SK-N-SH treated with all-trans-retinoic acid at 6 μM for 48 hours (cell line): ENCODE data around the gene CAMK1.

Experiments used
- ATAC-seq: fragments of 200-7000 bp; cut with Tn5 transposase; 3 replicates; pipeline ENCODE4 v1.9.1; 2020; ENCODE audit warnings: mild to moderate bottlenecking, moderate library complexity
- ARNTL ChIP-seq: fragments of 450-650 bp; formaldehyde crosslinking; IDR thresholded peaks from 2 replicates; pipeline ENCODE4 v1.5.0; 2020; ENCODE audit warnings: low read depth, mild to moderate bottlenecking, moderate library complexity, borderline replicate concordance
- BACH2 ChIP-seq: fragments of 250-450 bp; sonication (Bioruptor Pico); IDR thresholded peaks from 2 replicates; pipeline ENCODE4 v1.9.0; 2021; ENCODE audit warnings: mild to moderate bottlenecking, borderline replicate concordance
- CREB5 ChIP-seq: fragments of 250-450 bp; sonication (Bioruptor Pico); IDR thresholded peaks from 2 replicates; pipeline ENCODE4 v1.5.1; 2020; ENCODE audit warnings: low read depth, mild to moderate bottlenecking, moderate library complexity
- CSDC2 ChIP-seq: fragments of 250-450 bp; sonication (Bioruptor Pico); IDR thresholded peaks from 2 replicates; pipeline ENCODE4 v1.5.0; 2020; ENCODE audit warnings: mild to moderate bottlenecking, moderate library complexity
- CSRNP3 ChIP-seq: fragments of 250-450 bp; sonication (Bioruptor Pico); IDR thresholded peaks from 2 replicates; pipeline ENCODE4 v1.5.1; 2021; ENCODE audit warnings: mild to moderate bottlenecking, moderate library complexity
- ESRRG ChIP-seq: fragments of 250-450 bp; sonication (Bioruptor Pico); IDR thresholded peaks from 2 replicates; pipeline ENCODE4 v1.6.1; 2021; ENCODE audit warnings: mild to moderate bottlenecking
- GLIS3 ChIP-seq: fragments of 250-450 bp; sonication (Bioruptor Pico); IDR thresholded peaks from 2 replicates; pipeline ENCODE4 v1.5.0; 2020; ENCODE audit warnings: mild to moderate bottlenecking, moderate library complexity
- ISL1 ChIP-seq: fragments of 250-450 bp; sonication (Bioruptor Pico); IDR thresholded peaks from 2 replicates; pipeline ENCODE4 v2.1.2; 2022; ENCODE audit warnings: mild to moderate bottlenecking, moderate library complexity
- OSR1 ChIP-seq: fragments of 250-450 bp; sonication (Bioruptor Pico); IDR thresholded peaks from 2 replicates; pipeline ENCODE4 v1.8.0; 2022; ENCODE audit warnings: moderate library complexity, mild to moderate bottlenecking, inconsistent platforms
- PATZ1 ChIP-seq: fragments of 250-450 bp; sonication (Bioruptor Pico); IDR thresholded peaks from 2 replicates; pipeline ENCODE4 v1.8.0; 2020; ENCODE audit warnings: mild to moderate bottlenecking, moderate library complexity, borderline replicate concordance
- POU6F1 ChIP-seq: fragments of 250-450 bp; sonication (Bioruptor Pico); IDR thresholded peaks from 2 replicates; pipeline ENCODE4 v1.8.0; 2021; ENCODE audit warnings: low read depth, mild to moderate bottlenecking, moderate library complexity, borderline replicate concordance
- PPARA ChIP-seq: fragments of 250-450 bp; sonication (Bioruptor Pico); IDR thresholded peaks from 2 replicates; pipeline ENCODE4 v1.5.0; 2020; ENCODE audit warnings: mild to moderate bottlenecking, borderline replicate concordance
- RARB ChIP-seq: fragments of 250-450 bp; sonication (Bioruptor Pico); IDR thresholded peaks from 2 replicates; pipeline ENCODE4 v1.8.0; 2021; ENCODE audit warnings: mild to moderate bottlenecking, moderate library complexity
- SNAI2 ChIP-seq: fragments of 250-450 bp; sonication (Bioruptor Pico); IDR thresholded peaks from 2 replicates; pipeline ENCODE4 v1.5.0; 2020; ENCODE audit warnings: mild to moderate bottlenecking, moderate library complexity
- TCF4 ChIP-seq: fragments of 250-450 bp; sonication (Bioruptor Pico); IDR thresholded peaks from 2 replicates; pipeline ENCODE4 v1.8.0; 2021; ENCODE audit warnings: mild to moderate bottlenecking, moderate library complexity, borderline replicate concordance
- TOX ChIP-seq: fragments of 250-450 bp; sonication (Bioruptor Pico); IDR thresholded peaks from 2 replicates; pipeline ENCODE4 v1.8.0; 2021; ENCODE audit warnings: mild to moderate bottlenecking, moderate library complexity, borderline replicate concordance
- TSHZ2 ChIP-seq: fragments of 250-450 bp; sonication (Bioruptor Pico); IDR thresholded peaks from 2 replicates; pipeline ENCODE4 v1.5.0; 2020; ENCODE audit warnings: mild to moderate bottlenecking, moderate library complexity
- ZC3H10 ChIP-seq: fragments of 250-450 bp; sonication (Bioruptor Pico); IDR thresholded peaks from 2 replicates; pipeline ENCODE4 v1.5.1; 2021; ENCODE audit warnings: mild to moderate bottlenecking, moderate library complexity
- ZFP30 ChIP-seq: fragments of 450-650 bp; formaldehyde crosslinking; IDR thresholded peaks from 2 replicates; pipeline ENCODE4 v1.5.0; 2022; ENCODE audit warnings: mild to moderate bottlenecking, moderate library complexity
- ZNF565 ChIP-seq: fragments of 450-650 bp; formaldehyde crosslinking; conservative IDR thresholded peaks from 2 replicates; pipeline ENCODE4 v1.5.0; 2020; ENCODE audit warnings: low read depth, mild to moderate bottlenecking, moderate library complexity
- ZNF70 ChIP-seq: fragments of 450-650 bp; formaldehyde crosslinking; IDR thresholded peaks from 2 replicates; pipeline ENCODE4 v1.5.0; 2020; ENCODE audit warnings: mild to moderate bottlenecking, moderate library complexity
- ZNF8 ChIP-seq: fragments of 450-650 bp; formaldehyde crosslinking; IDR thresholded peaks from 2 replicates; pipeline ENCODE4 v1.5.0; 2020; ENCODE audit warnings: mild to moderate bottlenecking, moderate library complexity

Gene CAMK1

GRCh38 chr3:9721700-9722060 is 48.1 kb downstream of the CAMK1 start:
- no peak for TF ChIP-seq ZFP30 (CRISPR knock-in tag)
- TF ChIP-seq ZNF565 (CRISPR knock-in tag), result no peak
- no peak for TF ChIP-seq BACH2 (CRISPR knock-in tag)
- no peak for TF ChIP-seq ARNTL (CRISPR knock-in tag)
- no peak for TF ChIP-seq CSRNP3 (CRISPR knock-in tag)
- TF ChIP-seq ZNF70 (CRISPR knock-in tag), result no peak
- no peak for TF ChIP-seq TOX (CRISPR knock-in tag)
- no peak for TF ChIP-seq RARB (CRISPR knock-in tag)
- TF ChIP-seq CSDC2 (CRISPR knock-in tag), result no peak
- no peak for TF ChIP-seq TCF4 (CRISPR knock-in tag)
- TF ChIP-seq ESRRG, result no peak
- no peak for TF ChIP-seq PATZ1 (CRISPR knock-in tag)
- TF ChIP-seq SNAI2, result no peak
- no peak for TF ChIP-seq PPARA (CRISPR knock-in tag)
- no peak for TF ChIP-seq ISL1 (CRISPR knock-in tag)
- TF ChIP-seq OSR1 (CRISPR knock-in tag), result no peak
- peak; percentile 37 for ATAC-seq

GRCh38 chr3:9721015-9721699 is 48.6 kb downstream of the CAMK1 start:
- TF ChIP-seq POU6F1 (CRISPR knock-in tag) (no peak), TOX (CRISPR knock-in tag) (no peak), PPARA (CRISPR knock-in tag) (no peak), TCF4 (CRISPR knock-in tag) (no peak), CREB5 (CRISPR knock-in tag) (no peak), PATZ1 (CRISPR knock-in tag) (no peak), SNAI2 (no peak), ISL1 (CRISPR knock-in tag) (no peak), TSHZ2 (CRISPR knock-in tag) (no peak), ESRRG (no peak), RARB (CRISPR knock-in tag) (no peak), ZNF565 (CRISPR knock-in tag) (no peak), CSDC2 (CRISPR knock-in tag) (no peak), ARNTL (CRISPR knock-in tag) (no peak), ZC3H10 (CRISPR knock-in tag) (no peak), BACH2 (CRISPR knock-in tag) (no peak), GLIS3 (CRISPR knock-in tag) (no peak), ZNF8 (CRISPR knock-in tag) (no peak)
- ATAC-seq, result peak; percentile 59
